Activated CD8-positive, alpha-beta memory T cell treated with anti-CD3 and anti-CD28 coated beads, Interleukin-2, amount 50 U/mL, for 1 hour (primary cell): ENCODE results near the gene GNGT1.

Source experiments
- DNase-seq: peaks from one replicate; pipeline ENCODE4 v3.0.0-alpha.2; 2020; ENCODE audit errors: extremely low read depth

The GNGT1 gene

GRCh38 chr7:93906267-93906666, at the start of gene GNGT1:
TSS of gene GNGT1 (plus strand) at chr7:93906567. CDS start at chr7:93906747, 180 bp downstream.
- DNase-seq = no peak

GRCh38 chr7:93858857-93859256, 47.5 kb upstream of the GNGT1 start:
- no peak for DNase-seq

GRCh38 chr7:93860261-93860660, 46.1 kb upstream of the GNGT1 start:
- no peak for DNase-seq

DNA sequence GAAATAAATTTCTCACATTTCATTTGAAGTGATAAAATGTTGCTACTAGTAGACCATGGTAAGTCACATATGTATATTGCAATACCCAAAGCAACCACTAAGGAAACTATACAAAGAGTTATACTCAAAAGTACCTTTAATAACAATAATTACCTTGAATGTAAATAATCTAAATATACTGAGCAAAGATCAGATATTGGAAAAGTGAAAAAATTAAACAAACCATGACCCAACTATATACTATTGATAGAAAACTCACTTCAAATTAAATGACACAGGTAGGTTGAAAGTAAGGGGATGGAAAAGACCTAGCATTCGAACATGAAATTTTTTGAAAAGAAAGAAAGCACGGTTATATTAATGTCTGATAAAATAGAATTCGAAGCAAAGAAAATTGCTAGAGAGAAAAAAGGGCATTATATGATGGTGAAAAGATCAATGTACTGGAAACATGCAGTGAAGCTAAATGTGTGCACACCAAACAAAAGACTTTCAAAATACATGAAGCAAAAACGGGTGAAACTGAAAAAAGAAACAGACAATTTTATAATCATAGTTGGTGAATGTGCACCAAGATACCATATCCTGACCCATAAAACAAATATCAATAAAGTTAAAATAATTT, 44.9 kb upstream of the GNGT1 start:
- no peak for DNase-seq

DNA sequence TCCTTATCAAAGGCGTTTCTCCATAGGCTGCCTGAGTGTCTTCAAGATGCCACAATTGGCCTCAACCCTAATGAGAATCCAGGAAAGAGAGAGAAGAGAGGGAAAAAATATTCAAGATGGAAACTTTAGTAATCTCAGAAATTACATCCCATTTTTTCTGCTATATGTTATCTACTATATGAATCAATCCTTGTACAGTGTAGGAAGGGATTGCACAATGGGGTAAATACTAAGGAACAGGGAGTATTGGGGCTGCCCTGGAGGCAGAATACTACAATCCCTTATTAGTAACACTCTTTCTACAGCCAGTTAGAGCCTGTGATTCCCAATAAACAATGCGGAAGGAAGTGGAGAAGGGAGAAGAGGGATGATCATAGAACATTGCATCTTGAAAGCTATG, 43.7 kb upstream of the GNGT1 start:
- DNase-seq = no peak

DNA sequence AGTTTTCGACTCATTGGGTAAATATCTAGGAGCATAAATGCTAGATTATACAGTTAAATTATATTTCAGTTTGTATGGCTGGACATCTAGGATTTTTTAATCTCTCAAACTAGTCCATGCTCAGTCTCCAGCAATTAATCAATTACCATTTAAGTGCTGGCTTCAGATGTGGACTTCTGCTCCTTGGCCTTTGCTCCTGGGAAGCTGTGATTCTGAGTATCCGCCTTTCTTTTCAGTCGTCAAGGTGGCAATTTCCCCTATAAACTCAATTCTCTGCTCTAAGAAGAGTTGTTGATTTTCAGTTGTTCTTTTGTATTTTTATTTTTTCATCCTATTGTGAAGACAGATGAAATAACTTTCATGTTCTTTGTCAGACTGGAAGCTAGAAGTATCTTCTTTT, 39.5 kb upstream of the GNGT1 start:
- no peak for DNase-seq

DNA sequence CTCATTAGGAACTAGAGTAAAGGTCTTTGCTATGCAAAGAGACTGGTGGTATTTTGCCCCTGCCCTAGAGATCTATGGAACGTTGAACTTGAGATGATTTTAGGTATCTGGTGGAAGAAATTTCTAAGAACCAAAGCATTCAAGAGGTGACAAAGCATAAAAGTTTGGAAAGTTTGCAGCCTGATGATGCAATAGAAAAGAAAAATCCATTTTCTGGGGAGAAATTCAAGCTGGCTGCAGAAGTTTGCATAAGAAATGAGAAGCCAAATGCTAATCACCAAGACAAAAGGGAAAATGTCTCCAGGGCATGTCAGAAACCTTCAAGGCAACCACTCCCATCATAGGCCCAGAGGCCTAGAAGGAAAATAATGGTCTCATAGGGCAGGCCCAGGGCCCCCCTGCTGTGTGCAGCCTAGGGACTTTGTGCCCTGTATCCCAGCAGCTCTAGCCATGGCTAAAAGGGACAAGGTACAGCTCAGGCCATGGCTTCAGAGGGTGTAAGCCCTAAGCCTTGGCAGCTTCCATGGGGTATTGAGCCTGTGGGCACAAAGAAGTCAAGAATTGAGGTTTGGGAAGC, 32.3 kb upstream of the GNGT1 start:
- DNase-seq = no peak

- no peak for DNase-seq
These were observed 28.6 kb upstream of the GNGT1 start for GRCh38 chr7:93877742-93878141.

DNA sequence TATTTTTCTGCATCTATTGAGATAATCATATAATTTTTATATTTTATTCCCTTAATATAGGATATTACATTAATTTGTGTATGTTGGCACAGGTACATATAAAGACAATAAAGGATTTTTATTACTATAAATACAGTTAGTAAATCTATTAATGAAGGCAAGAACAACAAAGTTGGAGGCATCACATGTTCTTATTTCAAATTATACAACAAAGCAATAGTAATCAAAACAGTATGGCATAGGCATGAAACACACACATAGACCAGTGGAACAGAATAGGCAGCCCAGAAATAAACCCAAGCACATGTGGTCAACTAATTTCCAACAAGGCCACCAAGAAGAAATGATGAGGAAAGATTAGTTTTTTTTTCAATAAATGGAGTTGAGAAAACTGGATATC, 27.0 kb upstream of the GNGT1 start:
- no peak for DNase-seq

- DNase-seq = no peak
These were observed 23.9 kb upstream of the GNGT1 start for GRCh38 chr7:93882468-93882867.

DNA sequence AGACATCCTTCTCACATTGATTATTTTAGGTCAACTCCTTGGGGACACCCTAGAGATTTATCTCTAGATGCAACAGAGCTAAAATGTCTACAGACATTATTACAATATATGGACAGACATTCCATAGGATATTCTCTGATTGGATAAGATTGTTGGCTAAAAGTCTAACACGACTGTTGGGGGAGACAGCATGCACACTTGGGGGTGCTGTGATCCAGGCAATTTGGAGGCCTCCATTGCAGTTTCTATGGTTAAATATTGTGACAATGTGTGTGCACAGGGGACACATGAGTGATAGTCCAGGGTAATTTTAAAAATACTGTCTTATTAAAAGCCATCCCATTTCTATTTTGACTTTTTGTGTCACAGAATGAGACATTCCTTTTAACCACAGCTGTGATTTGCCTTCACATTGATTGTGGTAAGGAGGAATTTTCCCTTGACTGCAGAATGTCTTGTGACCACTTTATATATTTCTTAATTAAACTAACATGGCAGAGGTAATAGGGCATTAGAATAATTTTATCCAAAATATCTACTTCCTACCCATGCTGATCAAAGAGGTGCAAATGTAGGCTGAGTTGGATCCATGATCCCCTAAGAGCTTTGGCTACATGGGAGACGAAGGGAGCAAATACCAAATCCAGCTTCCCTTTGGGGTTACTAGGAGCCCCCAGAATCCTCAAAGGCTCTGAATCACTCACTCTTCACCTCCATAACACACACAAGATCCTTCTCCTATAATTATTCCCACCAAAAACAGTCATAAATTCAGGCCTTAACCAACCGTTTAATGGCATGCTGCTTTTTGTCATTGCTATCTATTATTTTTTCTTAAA, 23.1 kb upstream of the GNGT1 start:
- no peak for DNase-seq

DNA sequence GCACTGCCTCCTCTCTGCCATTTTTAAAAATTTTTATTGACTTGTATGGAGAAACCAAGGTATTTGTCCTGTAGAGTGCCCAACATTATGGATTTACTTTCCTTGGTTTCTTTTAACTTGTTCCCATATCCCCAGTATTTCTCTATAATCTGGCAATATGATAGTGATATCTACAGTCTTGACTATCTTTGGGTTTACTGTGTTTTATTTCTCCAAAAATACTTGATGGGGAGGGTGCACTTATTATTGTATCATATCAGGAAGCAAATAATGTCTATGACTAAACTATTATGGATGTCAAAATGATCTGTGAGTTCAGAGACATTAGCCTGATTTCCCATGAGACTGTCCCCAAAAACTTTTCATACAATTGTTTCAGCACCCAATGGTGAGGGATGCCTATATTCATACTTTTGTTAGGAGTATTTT, 22.4 kb upstream of the GNGT1 start:
- no peak for DNase-seq

- DNase-seq = no peak
These were observed 21.8 kb upstream of the GNGT1 start for GRCh38 chr7:93884541-93884940.

DNA sequence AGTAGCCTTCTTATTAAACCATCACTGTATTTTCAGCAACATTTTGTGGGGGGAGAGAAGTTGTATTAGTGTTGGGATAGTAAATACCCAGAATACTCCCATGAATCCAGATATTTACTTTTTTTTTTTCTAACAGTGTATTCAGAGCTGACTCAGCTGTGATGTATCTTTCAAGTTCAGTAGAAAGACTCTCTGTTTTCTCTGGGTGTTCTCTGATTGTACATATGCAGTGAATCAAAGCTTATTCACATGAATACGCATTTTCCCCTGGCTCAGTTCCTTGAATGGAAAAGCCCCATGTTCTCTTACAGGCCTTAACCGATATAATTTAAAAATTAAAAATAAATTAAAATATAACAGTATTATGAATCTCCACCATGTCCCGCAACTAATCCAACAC, 17.1 kb upstream of the GNGT1 start:
- DNase-seq = no peak

DNA sequence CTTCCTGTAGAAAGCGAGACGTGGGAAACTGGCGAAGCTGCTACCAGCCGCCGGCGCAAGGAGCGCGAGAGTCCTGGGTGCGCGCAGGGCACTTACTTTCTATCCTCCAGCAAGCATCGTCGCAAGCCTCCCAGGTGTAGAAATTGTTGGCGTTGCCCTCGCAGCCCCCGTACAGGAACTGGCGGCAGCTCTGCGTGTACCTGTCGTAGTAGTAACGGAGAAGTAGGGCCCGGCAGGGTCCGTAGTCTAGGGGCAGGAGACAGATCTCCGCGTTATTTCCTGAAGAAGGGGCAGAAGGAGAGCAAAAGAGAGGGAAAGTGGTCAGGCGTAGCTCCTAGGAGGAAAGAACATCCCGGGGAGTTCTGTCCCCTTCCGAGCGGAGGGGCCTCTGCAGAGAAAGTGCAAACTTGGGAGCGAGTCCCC, 16.3 kb upstream of the GNGT1 start:
- DNase-seq = no peak

DNA sequence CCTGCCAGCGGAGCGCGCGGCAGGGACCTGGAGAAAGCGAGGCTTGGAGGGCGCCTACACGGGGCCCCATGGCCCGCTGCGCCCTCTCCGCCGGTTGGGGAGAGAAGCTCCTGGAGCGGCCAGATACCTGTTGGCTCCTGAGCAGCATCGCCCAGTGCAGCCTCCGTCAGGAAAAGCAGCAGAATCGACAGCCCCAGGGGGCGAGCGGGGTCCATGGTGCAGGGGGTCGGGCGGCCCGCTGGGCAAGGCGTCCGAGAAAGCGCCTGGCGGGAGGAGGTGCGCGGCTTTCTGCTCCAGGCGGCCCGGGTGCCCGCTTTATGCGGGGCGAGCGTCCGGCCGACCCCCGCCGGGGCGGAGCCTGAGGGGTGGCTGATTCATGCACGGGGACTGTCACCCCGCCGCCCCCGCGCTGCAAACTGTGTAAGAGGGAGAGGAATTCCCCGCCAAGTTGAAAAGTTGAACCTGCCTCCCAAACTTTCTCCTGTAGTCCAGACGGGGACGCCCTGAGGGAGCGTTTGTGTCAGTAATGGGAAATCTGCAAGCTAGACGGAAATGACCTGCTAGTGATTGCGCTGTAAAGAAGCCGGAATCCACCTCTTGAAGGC, 15.8 kb upstream of the GNGT1 start, which contains the start of gene TFPI2:
TFPI2 (minus strand) TSS at position 290 of the 605 bp plus-strand sequence; CDS start at position 215, 75 bp downstream.
- DNase-seq = no peak

GRCh38 chr7:93894426-93894825, 11.9 kb upstream of the GNGT1 start:
- DNase-seq = no peak

DNA sequence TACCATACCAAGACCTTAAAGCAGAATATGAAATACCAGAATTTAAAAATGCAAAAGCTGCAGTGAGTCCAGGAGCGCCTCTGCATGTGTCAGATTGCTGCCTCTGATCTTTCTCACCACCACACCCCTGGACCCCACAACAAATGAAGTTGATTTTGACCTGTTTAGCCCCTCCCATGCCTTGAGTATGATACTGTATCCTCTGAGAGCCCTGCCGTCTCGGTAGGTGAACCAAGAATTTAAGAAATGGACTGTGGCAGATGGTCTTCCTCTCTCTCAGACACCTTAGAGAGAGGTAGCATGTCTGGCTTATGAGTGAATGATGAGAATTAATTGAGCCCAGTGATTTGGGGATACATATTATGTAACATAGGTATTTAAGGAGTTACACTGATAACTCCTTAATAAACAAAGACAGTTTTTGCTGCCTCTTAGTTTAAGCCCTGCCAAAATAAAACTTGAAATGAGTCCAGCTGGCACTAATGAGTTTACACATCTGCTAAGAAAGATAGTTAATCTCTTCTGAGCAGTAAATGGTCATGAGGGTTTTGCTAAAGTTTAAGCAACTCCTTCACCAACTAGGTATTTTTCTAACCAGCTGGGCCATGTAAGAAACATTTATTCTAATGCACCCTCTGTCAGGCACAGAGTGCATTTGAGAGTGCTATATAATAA, 11.3 kb upstream of the GNGT1 start:
- DNase-seq = no peak

- DNase-seq = no peak
These were observed 10.3 kb upstream of the GNGT1 start for GRCh38 chr7:93895859-93896600.

GRCh38 chr7:93897680-93898079, 8.7 kb upstream of the GNGT1 start:
- no peak for DNase-seq

DNA sequence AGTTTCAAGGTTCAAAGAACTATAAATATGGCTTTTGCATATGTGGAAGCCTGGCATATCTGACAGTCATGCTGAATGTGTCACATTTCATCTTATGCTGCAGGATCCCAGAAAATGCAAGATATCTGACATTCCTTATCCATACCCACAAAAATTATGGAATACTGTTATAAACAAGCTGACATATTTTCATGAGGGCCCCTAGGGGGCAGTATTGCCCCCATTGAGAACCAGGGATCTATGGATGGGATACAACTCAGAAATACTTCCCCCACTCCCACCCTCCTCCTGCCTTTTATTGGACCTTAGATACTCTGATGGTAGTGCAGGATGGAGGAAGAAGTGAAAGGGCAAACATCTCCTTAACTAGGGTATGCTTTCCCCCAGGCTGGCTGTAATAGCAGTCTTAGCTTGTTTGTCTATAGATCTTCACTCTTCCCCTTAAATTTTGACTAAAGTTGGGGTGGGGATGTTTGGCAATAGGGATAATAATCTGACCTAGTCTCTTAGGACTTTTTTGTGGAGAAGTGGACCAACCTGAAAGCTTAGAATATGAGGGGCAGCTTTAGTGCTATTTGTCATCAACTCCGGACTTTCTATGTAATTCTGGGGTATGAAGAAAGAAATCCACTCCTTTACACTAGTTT, 3.5 kb upstream of the GNGT1 start:
- DNase-seq = no peak
